Fibroblast of skin of scalp (primary cell): ENCODE data around the gene SNED1.

Experiments used
- DNase-seq: peaks from one replicate; pipeline ENCODE4 v3.0.0-alpha.2; 2013

The SNED1 gene

DNA sequence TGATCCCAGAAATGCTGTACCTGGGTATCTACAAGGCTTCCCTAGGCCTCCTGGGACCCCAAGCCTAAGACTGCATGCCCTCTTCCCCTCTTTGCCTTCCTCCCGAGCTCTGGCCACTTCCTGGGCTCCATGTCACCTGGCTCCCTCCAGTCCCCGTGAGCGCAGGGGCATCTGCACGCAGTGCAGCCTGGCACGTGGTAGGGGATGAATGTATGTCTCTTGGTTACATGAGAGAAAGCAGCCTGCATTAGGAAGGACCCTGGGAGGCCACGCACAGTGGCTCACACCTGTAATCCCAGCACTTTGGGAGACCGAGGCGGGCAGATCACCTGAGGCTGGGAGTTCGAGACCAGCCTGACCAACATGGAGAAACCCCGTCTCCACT, 135.0 kb downstream of the SNED1 start:
- no peak for DNase-seq

DNA sequence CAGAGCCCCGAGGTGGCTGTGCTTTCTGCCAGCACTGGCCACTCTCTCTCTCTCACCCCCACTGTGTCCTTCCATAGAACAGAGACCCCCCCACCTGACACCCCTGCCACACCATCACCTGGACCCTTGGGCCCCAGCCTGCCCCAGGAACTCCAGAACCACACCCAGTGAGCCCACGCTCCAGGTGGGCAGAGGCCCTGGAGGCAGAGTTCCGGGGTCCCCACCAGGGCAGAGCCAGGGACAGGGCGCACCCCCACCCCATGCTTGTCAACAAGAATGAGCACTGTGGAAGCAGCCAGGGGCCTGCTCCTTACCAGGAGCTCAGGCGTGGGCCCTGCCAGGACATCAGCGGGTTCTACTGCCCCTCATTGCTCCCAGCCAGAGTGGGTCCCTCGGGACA, 136.3 kb downstream of the SNED1 start:
- DNase-seq = no peak

DNA sequence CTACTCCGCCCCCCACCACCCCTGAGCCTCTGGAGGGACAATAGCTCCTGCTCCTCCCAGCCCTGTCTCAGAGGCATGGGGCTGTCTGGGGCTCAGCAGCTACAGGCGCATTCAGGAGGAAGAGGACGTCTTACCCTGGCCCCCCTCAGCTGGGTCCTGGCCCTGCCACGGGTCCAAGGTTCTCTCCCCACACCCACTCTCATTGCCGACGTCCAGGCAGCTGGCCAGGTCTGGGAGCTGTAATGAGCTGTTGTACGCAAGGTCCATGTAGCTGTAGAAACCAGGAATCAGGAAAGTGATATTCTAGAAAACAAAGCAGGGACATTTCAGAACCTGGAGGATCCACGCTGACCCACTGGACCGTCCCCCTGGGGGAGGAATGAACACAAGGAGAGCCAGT, 137.3 kb downstream of the SNED1 start:
- no peak for DNase-seq

DNA sequence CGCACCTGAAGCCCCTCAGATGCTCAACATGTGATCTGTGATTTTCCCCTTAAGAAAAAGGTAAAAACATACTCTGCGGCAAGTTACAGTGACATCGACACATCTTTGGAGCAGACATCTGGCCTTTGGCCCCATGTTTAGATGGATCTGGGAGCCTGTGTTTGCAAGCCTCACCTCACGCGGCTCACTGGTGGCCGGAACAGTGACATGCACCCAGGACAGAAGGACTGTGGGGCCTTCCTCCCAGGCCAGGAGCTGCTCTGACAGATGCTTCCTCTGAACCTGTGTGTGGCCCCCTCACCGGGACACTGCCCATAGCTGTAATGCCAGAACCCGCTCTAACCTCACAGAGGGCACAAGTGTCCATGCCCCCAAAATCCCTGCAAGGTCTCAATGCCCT, 137.8 kb downstream of the SNED1 start:
- no peak for DNase-seq

DNA sequence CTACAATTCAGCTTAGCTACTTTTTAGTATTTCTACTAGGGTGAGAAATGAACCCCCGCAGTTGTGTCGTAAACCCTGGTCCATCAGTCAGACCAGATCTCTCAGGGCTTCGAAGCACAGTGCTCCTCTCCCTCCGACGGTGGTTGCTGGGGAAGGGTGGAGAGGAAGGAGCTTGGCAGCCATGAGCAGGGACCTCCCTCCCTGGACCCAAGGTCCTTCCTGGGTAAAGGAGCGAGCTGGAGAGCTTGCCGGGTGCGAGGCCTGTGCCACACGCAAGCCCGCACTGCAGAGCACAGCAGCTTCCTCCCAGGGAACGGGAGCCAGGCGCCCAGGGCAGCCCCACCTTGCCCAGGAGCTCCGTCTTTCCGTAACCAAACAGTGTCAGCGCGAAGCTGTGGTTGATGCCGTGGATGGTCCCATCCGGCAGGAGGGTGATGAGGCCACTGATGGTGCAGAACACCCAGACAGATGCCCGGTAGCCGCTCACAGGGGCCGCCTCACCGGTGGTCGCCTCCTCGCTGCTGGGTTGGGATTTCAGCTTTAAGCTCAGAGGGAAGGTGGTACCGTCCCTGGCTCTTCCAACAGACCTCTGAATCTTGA, 138.3 kb downstream of the SNED1 start:
- DNase-seq = no peak

DNA sequence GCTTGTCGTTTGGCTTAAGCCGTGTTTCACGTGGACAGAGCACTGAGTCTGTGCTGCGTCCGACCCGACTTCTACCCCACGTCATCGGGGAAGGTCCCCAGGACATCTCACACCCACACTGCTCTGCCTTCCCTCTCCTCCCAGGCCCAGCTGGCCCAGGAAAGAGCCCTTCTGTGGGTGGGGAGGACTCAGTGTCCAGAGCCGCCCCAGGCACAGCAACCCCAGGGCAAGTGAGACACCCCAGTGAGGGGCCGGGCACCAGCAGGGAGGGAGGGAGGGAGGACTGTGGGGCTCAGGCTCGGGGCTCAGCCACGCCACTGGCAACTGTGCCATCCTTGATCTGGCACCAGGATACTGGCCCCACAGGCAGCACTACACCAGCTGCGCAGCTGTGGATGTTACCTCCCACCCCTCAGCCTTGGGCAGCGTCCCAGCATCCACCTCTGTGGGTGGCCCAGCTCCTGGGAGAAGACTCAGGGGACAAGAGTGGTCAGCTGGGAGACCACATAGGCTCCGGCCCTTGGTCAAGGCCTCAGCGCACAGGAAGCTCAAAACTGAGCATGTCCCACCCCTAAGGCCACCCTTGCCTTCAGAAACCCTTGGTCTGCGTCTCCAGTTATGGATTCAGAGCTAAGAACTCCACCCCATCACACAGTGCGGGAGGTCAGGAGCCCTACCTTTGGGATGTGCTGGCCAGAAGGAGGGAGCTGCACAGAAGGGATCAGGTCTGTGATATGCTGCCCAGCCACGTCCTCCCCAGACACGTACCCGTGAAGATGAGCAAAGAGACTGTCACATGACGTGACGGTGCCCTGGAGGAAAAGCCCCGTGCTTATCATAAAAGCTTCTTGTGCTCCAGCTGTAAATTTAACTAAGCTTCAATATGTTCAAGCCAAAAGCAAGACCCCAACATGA, 139.1 kb downstream of the SNED1 start:
- DNase-seq = no peak

DNA sequence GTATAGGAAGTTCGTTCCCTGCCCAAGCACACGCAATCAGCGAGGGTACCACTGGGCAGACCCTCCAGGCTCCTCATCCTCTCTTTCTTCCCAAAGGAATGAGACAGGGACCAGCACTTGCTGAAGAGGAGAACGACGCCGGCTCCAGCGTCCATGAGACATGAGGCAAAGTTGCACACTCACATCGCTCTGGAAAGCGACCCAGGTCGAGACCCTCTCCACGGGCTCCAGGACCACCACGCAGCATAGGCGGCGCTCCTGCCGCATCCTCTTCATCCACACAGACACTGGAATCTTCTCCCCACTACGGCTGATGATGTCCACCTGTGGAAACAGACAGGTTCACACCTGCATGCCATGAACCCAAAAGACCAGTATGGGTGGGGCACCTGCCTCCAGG, 140.1 kb downstream of the SNED1 start:
- DNase-seq = no peak

DNA sequence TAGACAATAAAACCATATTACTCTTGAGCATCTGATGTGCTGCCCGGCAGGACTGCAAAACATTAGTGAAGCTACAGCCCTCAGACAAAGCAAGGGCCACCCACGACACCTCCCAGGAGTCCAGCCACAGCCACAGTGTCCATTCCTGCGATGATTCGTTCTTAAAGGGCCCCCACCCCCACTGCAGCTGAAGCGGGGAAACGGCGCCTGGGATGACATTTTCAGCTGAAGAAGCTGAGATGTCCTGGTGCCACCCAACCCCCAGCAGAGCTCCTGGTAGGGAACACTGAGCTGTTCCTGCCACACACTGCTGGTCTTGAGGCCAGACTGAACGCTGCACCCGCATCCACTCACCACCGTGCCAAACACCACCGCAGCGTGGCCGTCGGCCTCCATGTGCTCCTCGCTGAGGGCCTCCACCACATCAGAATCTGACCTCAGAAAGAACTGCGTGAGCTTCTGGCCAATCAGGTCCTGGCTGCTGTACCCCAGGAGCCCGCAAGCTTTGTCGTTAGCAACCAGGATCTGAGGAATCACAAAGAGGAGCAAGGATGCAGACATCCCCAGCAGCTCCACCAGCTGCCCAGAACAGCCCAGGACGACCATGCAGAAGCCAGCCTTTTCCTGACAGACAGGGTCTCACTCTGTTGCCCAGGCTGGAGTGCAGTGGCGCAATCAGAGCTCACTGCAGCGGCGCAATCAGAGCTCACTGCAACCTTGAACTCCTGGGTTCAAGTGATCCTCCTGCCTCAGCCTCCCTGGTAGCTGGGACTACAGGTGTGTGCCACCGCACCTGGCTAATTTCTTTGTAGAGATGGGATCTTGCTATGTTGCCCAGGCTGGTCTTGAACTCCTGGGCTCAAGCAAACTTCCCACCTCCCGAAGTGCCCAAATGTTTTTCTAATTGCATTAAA, 141.4 kb downstream of the SNED1 start:
- DNase-seq = no peak

DNA sequence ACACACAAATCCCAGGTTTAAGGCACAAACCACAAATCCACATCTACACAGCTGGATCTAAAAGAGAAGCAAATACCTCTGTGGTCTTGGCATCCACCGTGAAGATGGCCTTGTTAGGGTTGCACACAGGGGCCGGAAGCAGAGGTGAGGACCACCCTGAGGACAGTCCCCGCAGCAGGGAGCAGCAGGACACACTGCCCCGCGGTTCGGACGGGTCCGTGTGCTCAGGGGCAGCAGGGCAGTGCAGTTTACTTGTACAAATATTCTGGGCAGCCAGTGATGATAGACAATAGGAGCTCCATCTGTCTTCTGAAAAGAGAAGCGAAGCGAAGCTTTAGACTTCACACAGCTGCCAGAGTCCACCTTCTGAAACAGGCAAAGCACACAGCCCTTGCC, 142.0 kb downstream of the SNED1 start:
- no peak for DNase-seq

DNA sequence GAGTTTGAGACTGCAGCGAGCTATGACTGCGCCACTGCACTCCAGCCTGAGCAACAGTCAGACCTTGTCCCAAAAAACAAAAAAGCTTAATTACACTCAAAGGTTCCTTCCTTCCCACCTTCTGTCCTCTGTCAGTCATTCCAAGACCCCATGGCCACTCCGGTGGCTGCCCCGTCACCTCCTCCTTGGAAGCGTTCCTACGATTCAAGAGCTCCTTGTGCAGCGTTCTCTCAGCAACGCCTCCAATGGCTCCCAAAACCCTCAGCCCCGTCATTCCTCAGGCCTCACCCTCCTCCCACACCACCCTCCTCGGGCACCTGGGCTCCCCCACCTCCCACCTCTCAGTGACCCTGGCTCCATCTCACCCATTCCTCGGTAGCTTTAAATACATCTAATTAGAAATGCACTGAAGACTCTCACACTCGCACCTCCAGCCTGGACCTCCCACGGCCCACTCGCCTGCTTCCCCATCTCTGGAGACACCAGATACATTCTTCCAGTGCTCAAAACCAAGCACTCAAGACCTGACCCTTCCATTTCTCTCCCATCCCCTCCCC, 142.9 kb downstream of the SNED1 start:
- DNase-seq = no peak

DNA sequence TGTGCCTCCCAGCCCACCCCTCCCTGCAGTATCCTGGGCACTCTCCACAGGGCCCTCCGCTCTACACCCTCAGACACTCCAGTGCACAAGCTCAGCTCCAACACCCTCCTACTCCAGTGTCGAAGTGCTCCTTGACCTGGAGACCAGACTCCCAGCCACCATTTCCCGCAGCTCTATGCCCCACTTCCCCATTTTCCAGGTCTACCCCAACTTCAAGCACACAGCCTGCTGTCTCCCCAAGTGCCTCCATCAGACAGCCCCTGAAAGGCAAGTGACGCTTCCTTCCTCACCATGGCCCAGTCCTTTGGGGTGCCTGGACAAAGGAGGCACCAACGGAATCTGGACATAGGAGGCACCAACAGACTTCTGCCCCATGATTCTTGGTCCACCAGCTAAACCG, 143.6 kb downstream of the SNED1 start:
- DNase-seq = no peak

DNA sequence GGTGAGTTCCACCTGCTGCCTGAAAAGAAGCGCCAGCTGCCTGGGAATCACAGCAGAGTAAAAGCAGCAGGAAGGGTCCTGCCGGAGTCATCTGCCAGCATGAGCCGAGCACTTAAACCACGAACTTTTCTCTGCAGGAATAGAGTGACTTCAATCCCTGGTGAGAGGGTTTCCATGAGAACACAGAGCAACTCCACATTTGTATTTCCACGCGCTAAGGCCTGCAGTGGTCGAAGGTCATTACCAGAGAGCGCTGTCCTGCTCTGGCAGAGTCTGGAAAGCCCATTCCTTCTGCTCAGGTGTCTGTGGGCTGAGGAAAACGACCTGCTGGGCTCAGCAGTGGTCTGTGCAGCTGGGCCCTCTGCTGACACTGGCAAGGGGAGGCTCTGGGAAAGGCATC, 144.2 kb downstream of the SNED1 start:
- no peak for DNase-seq
